Stomach smooth muscle (tissue), 2 donors: ENCODE data around the gene SLC35F2.

Source experiments
- H3K27ac ChIP-seq: one replicate; pipeline ENCODE4 v1.7.0; 2013; ENCODE audit warnings: mild to moderate bottlenecking, low read length, inconsistent platforms
- H3K27me3 ChIP-seq, 2 donors: one replicate each; pipeline ENCODE4 v1.7.0; 2013; ENCODE audit warnings: low read length in 2 of 2; ENCODE audit not compliant: insufficient read depth in 2 of 2, control insufficient read depth in 1 of 2
- H3K36me3 ChIP-seq, 2 donors: one replicate each; pipeline ENCODE4 v1.7.0; 2013; ENCODE audit warnings: low read length in 2 of 2; ENCODE audit not compliant: control insufficient read depth in 2 of 2, insufficient read depth in 2 of 2
- H3K4me1 ChIP-seq: one replicate; pipeline ENCODE4 v1.7.0; 2013; ENCODE audit warnings: low read length; ENCODE audit not compliant: control insufficient read depth, insufficient read depth
- H3K4me3 ChIP-seq, 2 donors: one replicate each; pipeline ENCODE4 v1.7.0; 2013; ENCODE audit warnings: low read length in 2 of 2
- H3K9ac ChIP-seq, 2 donors: one replicate each; pipeline ENCODE4 v1.7.0; 2013; ENCODE audit warnings: low read length in 2 of 2, mild to moderate bottlenecking in 1 of 2
- H3K9me3 ChIP-seq, 2 donors: one replicate each; pipeline ENCODE4 v1.7.0; 2013; ENCODE audit warnings: low read length in 2 of 2; ENCODE audit not compliant: control insufficient read depth in 2 of 2
- donor health status: healthy.
- donor health status: Pancreatic carcinoma.

The SLC35F2 gene

GRCh38 chr11:107857550-107858216, 904 bp downstream of the SLC35F2 start:
- Histone ChIP-seq H3K27ac (no peak overlapping the region), H3K9ac (peak overlapping the region; percentile 29 to 68), H3K4me1 (peaks cover 18% of the 10 kb centered on the region), H3K9me3 (no peaks in the 10 kb centered on the region), H3K36me3 (no peaks in the 10 kb centered on the region), H3K4me3 (peak overlapping the region; percentile 79 to 83), H3K27me3 (no peaks in the 10 kb centered on the region)

GRCh38 chr11:107856981-107857517, 1.5 kb downstream of the SLC35F2 start:
- H3K4me3 ChIP-seq, result no peak overlapping the region
- H3K9ac ChIP-seq, result no peak overlapping the region
- H3K27ac ChIP-seq, result no peak overlapping the region
- H3K9me3 ChIP-seq, result no peaks in the 10 kb centered on the region
- no peaks in the 10 kb centered on the region for H3K27me3 ChIP-seq
- no peaks in the 10 kb centered on the region for H3K36me3 ChIP-seq
- peaks cover 18% of the 10 kb centered on the region for H3K4me1 ChIP-seq

GRCh38 chr11:107856180-107856980, 2.2 kb downstream of the SLC35F2 start:
- Histone ChIP-seq H3K4me3 (no peak overlapping the region), H3K9me3 (no peaks in the 10 kb centered on the region), H3K27ac (no peak overlapping the region), H3K4me1 (peaks cover 18% of the 10 kb centered on the region), H3K9ac (no peak overlapping the region), H3K36me3 (no peaks in the 10 kb centered on the region), H3K27me3 (no peaks in the 10 kb centered on the region)

GRCh38 chr11:107853070-107853469, 5.5 kb downstream of the SLC35F2 start:
- H3K9me3 ChIP-seq, result no peaks in the 10 kb centered on the region
- H3K4me3 ChIP-seq, result no peak overlapping the region
- peaks cover 5% of the 10 kb centered on the region for H3K4me1 ChIP-seq
- no peak overlapping the region for H3K27ac ChIP-seq
- H3K9ac ChIP-seq, result no peak overlapping the region
- no peaks in the 10 kb centered on the region for H3K36me3 ChIP-seq
- H3K27me3 ChIP-seq, result no peaks in the 10 kb centered on the region

GRCh38 chr11:107851704-107852310, 6.8 kb downstream of the SLC35F2 start:
- H3K9me3 ChIP-seq, result no peaks in the 10 kb centered on the region
- no peak overlapping the region for H3K9ac ChIP-seq
- no peak overlapping the region for H3K4me3 ChIP-seq
- H3K27ac ChIP-seq, result no peak overlapping the region
- H3K27me3 ChIP-seq, result no peaks in the 10 kb centered on the region
- no peaks in the 10 kb centered on the region for H3K4me1 ChIP-seq
- H3K36me3 ChIP-seq, result no peaks in the 10 kb centered on the region

GRCh38 chr11:107849790-107850189, 8.8 kb downstream of the SLC35F2 start:
- Histone ChIP-seq H3K27ac (no peak overlapping the region), H3K4me1 (no peaks in the 10 kb centered on the region)

GRCh38 chr11:107848345-107848744, 10.2 kb downstream of the SLC35F2 start:
- no peak overlapping the region for H3K4me3 ChIP-seq
- no peak overlapping the region for H3K27ac ChIP-seq
- no peaks in the 10 kb centered on the region for H3K27me3 ChIP-seq
- H3K36me3 ChIP-seq, result no peaks in the 10 kb centered on the region
- no peak overlapping the region for H3K9ac ChIP-seq
- H3K9me3 ChIP-seq, result no peaks in the 10 kb centered on the region
- H3K4me1 ChIP-seq, result no peaks in the 10 kb centered on the region

More at GRCh38 chr11:107849790-107850189, 8.8 kb downstream of the SLC35F2 start:
- H3K4me3 ChIP-seq, result no peak overlapping the region
- H3K27me3 ChIP-seq, result no peaks in the 10 kb centered on the region
- H3K9ac ChIP-seq, result no peak overlapping the region
- no peaks in the 10 kb centered on the region for H3K9me3 ChIP-seq
- H3K36me3 ChIP-seq, result no peaks in the 10 kb centered on the region

GRCh38 chr11:107847184-107847583, 11.4 kb downstream of the SLC35F2 start:
- Histone ChIP-seq H3K27me3 (no peaks in the 10 kb centered on the region), H3K4me3 (no peak overlapping the region), H3K36me3 (no peaks in the 10 kb centered on the region), H3K27ac (no peak overlapping the region), H3K9ac (no peak overlapping the region), H3K4me1 (no peaks in the 10 kb centered on the region), H3K9me3 (no peaks in the 10 kb centered on the region)

GRCh38 chr11:107844041-107844440, 14.5 kb downstream of the SLC35F2 start:
- Histone ChIP-seq H3K9ac (no peak overlapping the region), H3K4me1 (no peaks in the 10 kb centered on the region), H3K9me3 (no peaks in the 10 kb centered on the region)

GRCh38 chr11:107842412-107843100, 16.0 kb downstream of the SLC35F2 start:
- Histone ChIP-seq H3K27ac (no peak overlapping the region), H3K4me1 (no peaks in the 10 kb centered on the region), H3K27me3 (no peaks in the 10 kb centered on the region), H3K36me3 (no peaks in the 10 kb centered on the region), H3K9ac (no peak overlapping the region), H3K9me3 (no peaks in the 10 kb centered on the region), H3K4me3 (no peak overlapping the region)

More at GRCh38 chr11:107844041-107844440, 14.5 kb downstream of the SLC35F2 start:
- H3K27ac ChIP-seq, result no peak overlapping the region
- H3K4me3 ChIP-seq, result no peak overlapping the region
- no peaks in the 10 kb centered on the region for H3K36me3 ChIP-seq
- no peaks in the 10 kb centered on the region for H3K27me3 ChIP-seq
